H9 (cell line): Measurements from ENCODE around the gene C12orf57. TPM values are rescaled to one million over a fixed set of nuclear protein-coding genes. Genes with fewer than 3 reads are reported as not detected.

Experiments
- DNase-seq: peaks from one replicate; pipeline ENCODE4 v3.0.0-alpha.2; 2017
- H2AFZ ChIP-seq: one replicate; pipeline ENCODE4 v1.6.1; 2013; ENCODE audit warnings: mild to moderate bottlenecking, low read length, control low read depth, moderate library complexity
- H2AK5ac ChIP-seq: 2 replicates; pipeline ENCODE4 v1.6.1; 2013; ENCODE audit warnings: low read length, control low read depth, mixed read lengths; ENCODE audit not compliant: insufficient read length
- H2BK120ac ChIP-seq: one replicate; pipeline ENCODE4 v1.6.1; 2013; ENCODE audit warnings: low read depth, mild to moderate bottlenecking, low read length, control low read depth, inconsistent platforms; ENCODE audit not compliant: poor library complexity, severe bottlenecking
- H2BK12ac ChIP-seq: 2 replicates; pipeline ENCODE4 v1.6.1; 2013; ENCODE audit warnings: low read length, control low read depth, mixed read lengths, low read depth; ENCODE audit not compliant: insufficient read length
- H2BK15ac ChIP-seq: 2 replicates; pipeline ENCODE4 v1.6.1; 2013; ENCODE audit warnings: low read depth, low read length, control low read depth
- H2BK20ac ChIP-seq: one replicate; pipeline ENCODE4 v1.6.1; 2013; ENCODE audit warnings: low read depth, mild to moderate bottlenecking, low read length, control low read depth, inconsistent platforms; ENCODE audit not compliant: poor library complexity, severe bottlenecking
- H2BK5ac ChIP-seq: 2 replicates; pipeline ENCODE4 v1.6.1; 2013; ENCODE audit warnings: low read length, control low read depth, mixed read lengths; ENCODE audit not compliant: insufficient read length
- H3K14ac ChIP-seq: 2 replicates; pipeline ENCODE4 v1.6.1; 2013; ENCODE audit warnings: low read length, control low read depth; ENCODE audit not compliant: insufficient read depth
- H3K18ac ChIP-seq: 2 replicates; pipeline ENCODE4 v1.6.1; 2013; ENCODE audit warnings: low read depth, mild to moderate bottlenecking, mixed read lengths, low read length, control low read depth; ENCODE audit not compliant: insufficient read length
- H3K23ac ChIP-seq: 2 replicates; pipeline ENCODE4 v1.6.1; 2013; ENCODE audit warnings: low read length, control low read depth, mixed read lengths, low read depth; ENCODE audit not compliant: insufficient read length
- H3K23me2 ChIP-seq: 2 replicates; pipeline ENCODE4 v1.6.1; 2013; ENCODE audit warnings: low read depth, mild to moderate bottlenecking, mixed read lengths, low read length, control low read depth; ENCODE audit not compliant: insufficient read length, poor library complexity, severe bottlenecking
- H3K27ac ChIP-seq: 2 replicates; pipeline ENCODE4 v1.5.1; 2013; ENCODE audit warnings: low read length, control low read depth, mixed read lengths, low read depth; ENCODE audit not compliant: insufficient read length
- H3K27me3 ChIP-seq: 2 replicates; pipeline ENCODE4 v1.6.1; 2013; ENCODE audit warnings: low read length, control low read depth, inconsistent platforms; ENCODE audit not compliant: insufficient read depth
- H3K4ac ChIP-seq: 2 replicates; pipeline ENCODE4 v1.6.1; 2013; ENCODE audit warnings: low read depth, mild to moderate bottlenecking, control low read depth, inconsistent platforms, low read length, moderate library complexity
- H3K4me1 ChIP-seq: 2 replicates; pipeline ENCODE4 v1.6.1; 2013; ENCODE audit warnings: low read length, control low read depth, inconsistent platforms; ENCODE audit not compliant: insufficient read depth
- H3K4me2 ChIP-seq: 2 replicates; pipeline ENCODE4 v1.6.1; 2013; ENCODE audit warnings: low read length, control low read depth, mixed read lengths; ENCODE audit not compliant: insufficient read length, insufficient read depth
- H3K56ac ChIP-seq: 2 replicates; pipeline ENCODE4 v1.6.1; 2013; ENCODE audit warnings: low read depth, mild to moderate bottlenecking, mixed read lengths, low read length, control low read depth; ENCODE audit not compliant: insufficient read length
- H3K79me1 ChIP-seq: 2 replicates; pipeline ENCODE4 v1.6.1; 2013; ENCODE audit warnings: low read depth, mild to moderate bottlenecking, moderate library complexity, low read length, control low read depth, inconsistent platforms; ENCODE audit not compliant: insufficient read depth, poor library complexity, severe bottlenecking
- H3K79me2 ChIP-seq: 2 replicates; pipeline ENCODE4 v1.6.1; 2013; ENCODE audit warnings: low read length, control low read depth, inconsistent platforms; ENCODE audit not compliant: insufficient read depth
- H3K9ac ChIP-seq: 2 replicates; pipeline ENCODE4 v1.6.1; 2013; ENCODE audit warnings: low read length, control low read depth, mixed read lengths; ENCODE audit not compliant: insufficient read length; ENCODE audit errors: extremely low read depth
- H3K9me3 ChIP-seq: one replicate; pipeline ENCODE4 v1.6.1; 2013; ENCODE audit warnings: low read depth, low read length, inconsistent platforms; ENCODE audit not compliant: control insufficient read depth
- H3T11ph ChIP-seq: one replicate; pipeline ENCODE4 v1.6.1; 2013; ENCODE audit warnings: mild to moderate bottlenecking, low read length, control low read depth, inconsistent platforms
- H4K20me1 ChIP-seq: one replicate; pipeline ENCODE4 v1.6.1; 2013; ENCODE audit not compliant: control insufficient read depth, insufficient read length, insufficient read depth
- H4K5ac ChIP-seq: 2 replicates; pipeline ENCODE4 v1.6.1; 2013; ENCODE audit warnings: low read depth, mild to moderate bottlenecking, mixed read lengths, low read length, control low read depth; ENCODE audit not compliant: insufficient read length
- H4K8ac ChIP-seq: replicated peaks from 2 replicates; pipeline ENCODE4 v1.6.1; 2013; ENCODE audit warnings: low read length, control low read depth, mixed read lengths, low read depth; ENCODE audit not compliant: insufficient read length
- H4K91ac ChIP-seq: 2 replicates; pipeline ENCODE4 v1.6.1; 2013; ENCODE audit warnings: low read depth, mild to moderate bottlenecking, moderate library complexity, mixed read lengths, low read length, control low read depth; ENCODE audit not compliant: insufficient read length
- H3K27ac Mint-ChIP-seq, 3 experiments: 2 replicates in 2 of 3; 3 replicates in 1 of 3; pipeline ENCODE4 v1.8.0; 2020 to 2021; ENCODE audit warnings: mixed read lengths in 3 of 3, mild to moderate bottlenecking in 1 of 3, moderate library complexity in 1 of 3
- H3K27me3 Mint-ChIP-seq: 2 replicates; pipeline ENCODE4 v1.8.0; 2021; ENCODE audit warnings: low read depth, mild to moderate bottlenecking, moderate library complexity, mixed read lengths
- H3K36me3 Mint-ChIP-seq, 3 experiments: 2 replicates in 2 of 3; 3 replicates in 1 of 3; pipeline ENCODE4 v1.8.0; 2020 to 2021; ENCODE audit warnings: low read depth in 3 of 3, mixed read lengths in 3 of 3; ENCODE audit not compliant: insufficient read depth in 1 of 3
- H3K4me1 Mint-ChIP-seq, 2 experiments: 2 replicates each; pipeline ENCODE4 v1.8.0; 2020; ENCODE audit warnings: mixed read lengths in 2 of 2
- H3K4me3 Mint-ChIP-seq, 2 experiments: 2 replicates in 1 of 2; 3 replicates in 1 of 2; pipeline ENCODE4 v1.8.0; 2020 to 2021; ENCODE audit warnings: mild to moderate bottlenecking in 2 of 2, mixed read lengths in 2 of 2, moderate library complexity in 1 of 2
- H3K9me3 Mint-ChIP-seq, 2 experiments: 2 replicates in 1 of 2; 3 replicates in 1 of 2; pipeline ENCODE4 v1.8.0; 2020; ENCODE audit warnings: mild to moderate bottlenecking in 2 of 2, mixed read lengths in 2 of 2, moderate library complexity in 1 of 2
- CTCF ChIP-seq: fragments of 200-600 bp; sonication (generic); conservative IDR thresholded peaks from 3 replicates; pipeline ENCODE4 v1.8.0; 2021; ENCODE audit warnings: antibody characterized with exemption, mild to moderate bottlenecking
- WGBS: extraction: QIAGEN DNeasy Blood & Tissue Kit; methylation state at CpG from one replicate; pipeline ENCODE4 v1.1.7; 2013; ENCODE audit warnings: missing lambda C conversion rate, low lambda C conversion rate, mixed read lengths; ENCODE audit not compliant: insufficient read length; ENCODE audit errors: extremely low coverage; 5-methylcytosine and 5-hydroxymethylcytosine counted together
- total RNA-seq: library from RNA; stranded (reverse); gene quantifications from 2 replicates; pipeline ENCODE4 v1.2.1, GENCODE V29; 2021

Gene C12orf57
- total RNA-seq, 1 experiment from 2014 or later, result 195 TPM

- H3K4ac ChIP-seq, result no peak overlapping the region
- no peak overlapping the region for H3K23ac ChIP-seq
- H3K23me2 ChIP-seq, result peaks cover 16% of the 10 kb centered on the region
- no peak overlapping the region for H3K4me2 ChIP-seq
- H3K27ac ChIP-seq, result no peak overlapping the region
- no peak overlapping the region for H2BK20ac ChIP-seq
- Mint-ChIP-seq H3K27me3 (peaks cover 24% of the 10 kb centered on the region), H3K9me3 (no peaks in the 10 kb centered on the region), H3K4me1 (peaks cover 22 to 40% of the 10 kb centered on the region in 2 experiments), H3K27ac (no peak overlapping the region), H3K36me3 (peaks cover 7 to 18% (median 17%) of the 10 kb centered on the region in 3 experiments), H3K4me3 (0 out of 5 replicates have a peak overlapping the region, but pooled peaks of 1 of the 2 experiments have one; percentile 62)
- H3K27me3 ChIP-seq, result no peaks in the 10 kb centered on the region; the same call in 1 of the 2 replicates
- no peaks in the 10 kb centered on the region; the same call in 1 of the 2 replicates for H3K4me1 ChIP-seq
- H3K9ac ChIP-seq, result no peak overlapping the region
- no peak overlapping the region for H3K14ac ChIP-seq
- WGBS, result no CpG with 5 or more reads among the region's 15 CpGs
- H3K9me3 ChIP-seq, result no peaks in the 10 kb centered on the region
- H4K8ac ChIP-seq, result no peak overlapping the region
- H3K18ac ChIP-seq, result no peak overlapping the region
- H3K56ac ChIP-seq, result no peak overlapping the region
- no peak overlapping the region for H2BK15ac ChIP-seq
- H2BK12ac ChIP-seq, result no peak overlapping the region
- H2AFZ ChIP-seq, result no peak overlapping the region
- no peak overlapping the region for H2BK5ac ChIP-seq
- TF ChIP-seq CTCF, result no peak
- H4K20me1 ChIP-seq, result no peaks in the 10 kb centered on the region
- peaks cover 6% of the 10 kb centered on the region for H3K79me1 ChIP-seq
- H3T11ph ChIP-seq, result no peak overlapping the region
- H3K79me2 ChIP-seq, result no peaks in the 10 kb centered on the region
- H2AK5ac ChIP-seq, result no peak overlapping the region
- no peak overlapping the region for H2BK120ac ChIP-seq
- no peak overlapping the region for H4K91ac ChIP-seq
- H4K5ac ChIP-seq, result no peak overlapping the region
- DNase-seq, result no peak
Observed at GRCh38 chr12:6912164-6912935, 31.5 kb upstream of the C12orf57 start.
